Naive B cell (primary cell): ENCODE results near the gene DCP1B. TPM values are rescaled to one million over a fixed set of nuclear protein-coding genes. Genes with fewer than 3 reads are reported as not detected.
A peak's percentile ranks its signal among the peaks of the same experiment; 100 is the strongest.

Experiments
- ATAC-seq, 2 donors: fragments of 150-1000 bp; cut with Tn5 transposase; 2 replicates each; pipeline ENCODE4 v1.10.0; 2021; ENCODE audit warnings: low read depth in 2 of 2, mild to moderate bottlenecking in 2 of 2, moderate library complexity in 2 of 2
- DNase-seq: peaks from one replicate; pipeline ENCODE4 v3.0.0; 2022
- H3K27ac Mint-ChIP-seq, 6 donors: one replicate each; pipeline ENCODE4 v1.8.0; 2020 to 2022; ENCODE audit warnings: mild to moderate bottlenecking in 6 of 6, mixed read lengths in 6 of 6, moderate library complexity in 5 of 6, inconsistent platforms in 2 of 6
- H3K27me3 Mint-ChIP-seq, 3 donors: one replicate each; pipeline ENCODE4 v1.8.0; 2021 to 2022; ENCODE audit warnings: mixed read lengths in 3 of 3, mild to moderate bottlenecking in 1 of 3
- H3K36me3 Mint-ChIP-seq, 2 donors: one replicate each; pipeline ENCODE4 v1.8.0; 2020 to 2022; ENCODE audit warnings: mixed read lengths in 2 of 2, inconsistent platforms in 1 of 2, mild to moderate bottlenecking in 1 of 2
- H3K4me1 Mint-ChIP-seq, 3 donors: one replicate each; pipeline ENCODE4 v1.8.0; 2020 to 2022; ENCODE audit warnings: mixed read lengths in 3 of 3, inconsistent platforms in 1 of 3, mild to moderate bottlenecking in 1 of 3, moderate library complexity in 1 of 3
- H3K4me3 Mint-ChIP-seq, 8 donors: one replicate each; pipeline ENCODE4 v1.8.0; 2020 to 2022; ENCODE audit warnings: mild to moderate bottlenecking in 8 of 8, mixed read lengths in 8 of 8, moderate library complexity in 8 of 8, inconsistent platforms in 2 of 8
- H3K9me3 Mint-ChIP-seq, 7 donors: one replicate each; pipeline ENCODE4 v1.8.0; 2020 to 2022; ENCODE audit warnings: mixed read lengths in 7 of 7, mild to moderate bottlenecking in 5 of 7, inconsistent platforms in 2 of 7, moderate library complexity in 1 of 7
- polyA plus RNA-seq, 6 donors: library from polyadenylated mRNA; unstranded; fragments of 300-500 nt; fragmentation: Illumina TruSeq; gene quantifications; one replicate each; pipeline ENCODE4 v1.2.3, GENCODE V29; 2021; ENCODE audit warnings: low read depth in 6 of 6

DCP1B gene
- polyA plus RNA-seq, 6 donors from 2014 or later = 8.5 to 18.6 (median 15.8) TPM

GRCh38 chr12:1933342-1934051, 70.8 kb downstream of the DCP1B start:
- peaks cover 45 to 59% (median 58%) of the 10 kb centered on the region in 3 donors for H3K4me1 Mint-ChIP-seq
- ATAC-seq (peak; percentile 54 to 60), DNase-seq (no peak)
- H3K27ac Mint-ChIP-seq = peak overlapping the region in 3 of 6 donors; percentile 16 to 88 (median 68)
- no peaks in the 10 kb centered on the region for H3K27me3 Mint-ChIP-seq
- peak overlapping the region in 7 of 8 donors; percentile 64 to 82 (median 70) for H3K4me3 Mint-ChIP-seq
- peaks cover 0 to 5% of the 10 kb centered on the region in 2 donors for H3K36me3 Mint-ChIP-seq
- no peaks in the 10 kb centered on the region for H3K9me3 Mint-ChIP-seq

GRCh38 chr12:1932264-1932777, 71.9 kb downstream of the DCP1B start:
- ATAC-seq (peak; percentile 55 to 59), DNase-seq (no peak)
- peak overlapping the region in 2 of 6 donors; percentile 40 to 94 for H3K27ac Mint-ChIP-seq
- H3K4me3 Mint-ChIP-seq = peak overlapping the region; percentile 2 to 86 (median 74)
- H3K4me1 Mint-ChIP-seq = peaks cover 45 to 62% (median 60%) of the 10 kb centered on the region in 3 donors
- H3K9me3 Mint-ChIP-seq = no peaks in the 10 kb centered on the region
- peaks cover 0 to under 1% of the 10 kb centered on the region in 2 donors for H3K36me3 Mint-ChIP-seq
- no peaks in the 10 kb centered on the region for H3K27me3 Mint-ChIP-seq

- Mint-ChIP-seq H3K4me3 (peak overlapping the region in 3 of 8 donors; percentile 66 to 82 (median 81)), H3K36me3 (no peaks in the 10 kb centered on the region), H3K27ac (peak overlapping the region in 4 of 6 donors; percentile 3 to 39 (median 20)), H3K9me3 (no peaks in the 10 kb centered on the region), H3K27me3 (no peaks in the 10 kb centered on the region), H3K4me1 (peaks cover 50 to 68% (median 67%) of the 10 kb centered on the region in 3 donors)
- ATAC-seq (no peak), DNase-seq (no peak)
Observed at GRCh38 chr12:1931642-1932041, 72.6 kb downstream of the DCP1B start.

GRCh38 chr12:1930803-1931597, 73.3 kb downstream of the DCP1B start:
- no peak for DNase-seq
- no peaks in the 10 kb centered on the region for H3K9me3 Mint-ChIP-seq
- peak overlapping the region in 2 of 6 donors; percentile 29 to 47 for H3K27ac Mint-ChIP-seq

GRCh38 chr12:1929985-1930802, 74.1 kb downstream of the DCP1B start:
- no peaks in the 10 kb centered on the region for H3K36me3 Mint-ChIP-seq
- peaks cover 61 to 79% (median 78%) of the 10 kb centered on the region in 3 donors for H3K4me1 Mint-ChIP-seq
- H3K27me3 Mint-ChIP-seq = no peaks in the 10 kb centered on the region
- no peaks in the 10 kb centered on the region for H3K9me3 Mint-ChIP-seq
- DNase-seq (no peak), ATAC-seq (peak; percentile 28 to 49)
- H3K27ac Mint-ChIP-seq = peak overlapping the region; percentile 38 to 90 (median 78)
- H3K4me3 Mint-ChIP-seq = peak overlapping the region; percentile 2 to 88 (median 59)

More at GRCh38 chr12:1930803-1931597, 73.3 kb downstream of the DCP1B start:
- Mint-ChIP-seq H3K4me1 (peaks cover 56 to 74% (median 73%) of the 10 kb centered on the region in 3 donors), H3K36me3 (no peaks in the 10 kb centered on the region), H3K4me3 (peak overlapping the region in 3 of 8 donors; percentile 36 to 67 (median 66)), H3K27me3 (no peaks in the 10 kb centered on the region)
- no peak for ATAC-seq

- no peak for DNase-seq
Observed at GRCh38 chr12:1929241-1929984, 74.8 kb downstream of the DCP1B start.

GRCh38 chr12:1928439-1929121, 75.7 kb downstream of the DCP1B start:
- peaks cover 0 to 3% (median 0%) of the 10 kb centered on the region in 7 donors for H3K9me3 Mint-ChIP-seq
- peak overlapping the region in 1 of 6 donors; percentile 46 for H3K27ac Mint-ChIP-seq
- H3K36me3 Mint-ChIP-seq = no peaks in the 10 kb centered on the region
- H3K4me1 Mint-ChIP-seq = peaks cover 72 to 86% (median 85%) of the 10 kb centered on the region in 3 donors
- ATAC-seq (no peak), DNase-seq (no peak)
- H3K4me3 Mint-ChIP-seq = peak overlapping the region in 2 of 8 donors; percentile 4 to 20
- H3K27me3 Mint-ChIP-seq = no peaks in the 10 kb centered on the region

More at GRCh38 chr12:1929241-1929984, 74.8 kb downstream of the DCP1B start:
- peak in 1 of 2 donors; percentile 7 for ATAC-seq
- Mint-ChIP-seq H3K36me3 (no peaks in the 10 kb centered on the region), H3K27ac (peak overlapping the region in 5 of 6 donors; percentile 31 to 82 (median 73)), H3K4me1 (peaks cover 69 to 84% (median 82%) of the 10 kb centered on the region in 3 donors), H3K9me3 (peaks cover 0 to 3% (median 0%) of the 10 kb centered on the region in 7 donors), H3K4me3 (peak overlapping the region in 4 of 8 donors; percentile 35 to 79 (median 52)), H3K27me3 (no peaks in the 10 kb centered on the region)

- Mint-ChIP-seq H3K27ac (peak overlapping the region in 1 of 6 donors; percentile 53), H3K4me1 (peaks cover 70 to 86% (median 85%) of the 10 kb centered on the region in 3 donors), H3K36me3 (no peaks in the 10 kb centered on the region), H3K9me3 (peaks cover 0 to 3% (median 0%) of the 10 kb centered on the region in 7 donors), H3K4me3 (no peak overlapping the region), H3K27me3 (no peaks in the 10 kb centered on the region)
- no peak for ATAC-seq
- no peak for DNase-seq
Observed at GRCh38 chr12:1927751-1928351, 76.4 kb downstream of the DCP1B start.

GRCh38 chr12:1927051-1927680, 77.1 kb downstream of the DCP1B start:
- ATAC-seq (no peak), DNase-seq (no peak)
- Mint-ChIP-seq H3K27me3 (no peaks in the 10 kb centered on the region), H3K27ac (peak overlapping the region in 1 of 6 donors; percentile 80), H3K4me3 (no peak overlapping the region), H3K36me3 (no peaks in the 10 kb centered on the region), H3K9me3 (peaks cover 0 to 3% (median 0%) of the 10 kb centered on the region in 7 donors), H3K4me1 (peaks cover 63 to 82% (median 81%) of the 10 kb centered on the region in 3 donors)

- Mint-ChIP-seq H3K9me3 (peaks cover 0 to 3% (median 0%) of the 10 kb centered on the region in 7 donors), H3K27ac (peak overlapping the region in 4 of 6 donors; percentile 21 to 74 (median 39)), H3K36me3 (no peaks in the 10 kb centered on the region), H3K4me3 (peak overlapping the region in 4 of 8 donors; percentile 34 to 77 (median 55)), H3K4me1 (peaks cover 55 to 74% (median 73%) of the 10 kb centered on the region in 3 donors), H3K27me3 (no peaks in the 10 kb centered on the region)
- DNase-seq = no peak
- no peak for ATAC-seq
Observed at GRCh38 chr12:1926251-1926657, 78.0 kb downstream of the DCP1B start.

GRCh38 chr12:1925684-1926006, 78.6 kb downstream of the DCP1B start:
- no peaks in the 10 kb centered on the region for H3K36me3 Mint-ChIP-seq
- DNase-seq (no peak), ATAC-seq (no peak)
- H3K4me3 Mint-ChIP-seq = peak overlapping the region in 7 of 8 donors; percentile 10 to 77 (median 61)
- H3K9me3 Mint-ChIP-seq = peaks cover 0 to 3% (median 0%) of the 10 kb centered on the region in 7 donors
- no peaks in the 10 kb centered on the region for H3K27me3 Mint-ChIP-seq
- peaks cover 57 to 75% (median 74%) of the 10 kb centered on the region in 3 donors for H3K4me1 Mint-ChIP-seq
- H3K27ac Mint-ChIP-seq = peak overlapping the region in 3 of 6 donors; percentile 9 to 91 (median 32)
